Measurements from ENCODE around the gene AAR2.

The AAR2 gene

GRCh38 chr20:36301359-36302119, 65.3 kb downstream of the AAR2 start:
- Mint-ChIP-seq H3K9me3 (no peaks in the 10 kb centered on the region), H3K27me3 (peaks cover 78% of the 10 kb centered on the region), H3K27ac (no peak overlapping the region), H3K36me3 (ENCODE audit: low read depth) (no peaks in the 10 kb centered on the region), H3K4me3 (no peak overlapping the region), H3K4me1 (ENCODE audit: low read depth) (peaks cover 2% of the 10 kb centered on the region)
- DNase-seq = no peak

- Mint-ChIP-seq H3K27me3 (peaks cover 76% of the 10 kb centered on the region), H3K9me3 (no peaks in the 10 kb centered on the region), H3K4me3 (no peak overlapping the region), H3K36me3 (ENCODE audit: low read depth) (no peaks in the 10 kb centered on the region), H3K27ac (no peak overlapping the region), H3K4me1 (ENCODE audit: low read depth) (peaks cover 4% of the 10 kb centered on the region)
- DNase-seq = no peak
Observed at GRCh38 chr20:36303020-36303595, 66.8 kb downstream of the AAR2 start.

GRCh38 chr20:36303831-36304230, 67.6 kb downstream of the AAR2 start:
- no peak for DNase-seq
- Mint-ChIP-seq H3K4me1 (ENCODE audit: low read depth) (peaks cover 4% of the 10 kb centered on the region), H3K27me3 (peaks cover 77% of the 10 kb centered on the region), H3K36me3 (ENCODE audit: low read depth) (no peaks in the 10 kb centered on the region), H3K4me3 (no peak overlapping the region), H3K27ac (no peak overlapping the region), H3K9me3 (no peaks in the 10 kb centered on the region)

GRCh38 chr20:36304786-36305495, 68.7 kb downstream of the AAR2 start:
- Mint-ChIP-seq H3K27ac (no peak overlapping the region), H3K4me1 (ENCODE audit: low read depth) (peaks cover 4% of the 10 kb centered on the region), H3K27me3 (peaks cover 77% of the 10 kb centered on the region), H3K36me3 (ENCODE audit: low read depth) (no peaks in the 10 kb centered on the region), H3K9me3 (no peaks in the 10 kb centered on the region), H3K4me3 (no peak overlapping the region)
- DNase-seq = no peak

GRCh38 chr20:36305602-36306551, 69.6 kb downstream of the AAR2 start, which contains the start of gene DLGAP4:
DLGAP4 (plus strand) TSS chr20:36306339; CDS start chr20:36431718, 125,379 bp downstream.
- no peak for DNase-seq
- Mint-ChIP-seq H3K9me3 (no peaks in the 10 kb centered on the region), H3K27me3 (peaks cover 78% of the 10 kb centered on the region), H3K4me1 (ENCODE audit: low read depth) (peaks cover 4% of the 10 kb centered on the region), H3K4me3 (peak within 1 kb of the TSS; percentile 63), H3K36me3 (ENCODE audit: low read depth) (no peaks in the 10 kb centered on the region), H3K27ac (no peak within 1 kb of the TSS)

All from activated T-cell treated with anti-CD3 and anti-CD28 coated beads, Interleukin-2, amount 50 U/mL, for 24 hours (primary cell).